IPS-NIHi11 (cell line): ENCODE results near the gene PTPRG.

Experiments used
- DNase-seq: peaks from one replicate; pipeline ENCODE4 v3.0.0; 2012; ENCODE audit warnings: mixed read lengths, low spot score

The PTPRG gene

DNA sequence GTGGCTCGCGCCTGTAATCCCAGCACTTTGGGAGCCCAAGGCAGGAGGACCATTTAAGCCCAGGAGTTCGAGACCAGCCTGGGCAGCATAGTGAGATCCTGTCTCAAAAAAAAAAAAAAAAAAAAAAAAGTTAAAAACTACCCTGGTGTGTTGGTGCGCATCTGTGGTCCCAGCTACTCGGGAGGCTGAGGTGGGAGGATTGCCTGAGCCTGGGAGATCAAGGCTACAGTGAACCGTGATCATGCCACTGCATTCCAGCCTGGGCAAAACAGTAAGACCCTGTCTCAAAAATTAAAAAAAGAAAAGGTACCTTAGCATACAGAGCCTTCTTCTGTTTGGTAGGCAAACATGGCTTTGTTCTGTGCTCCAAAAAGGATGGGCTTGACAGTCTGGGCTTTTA is 57.5 kb downstream of the PTPRG start:
- DNase-seq, result no peak

DNA sequence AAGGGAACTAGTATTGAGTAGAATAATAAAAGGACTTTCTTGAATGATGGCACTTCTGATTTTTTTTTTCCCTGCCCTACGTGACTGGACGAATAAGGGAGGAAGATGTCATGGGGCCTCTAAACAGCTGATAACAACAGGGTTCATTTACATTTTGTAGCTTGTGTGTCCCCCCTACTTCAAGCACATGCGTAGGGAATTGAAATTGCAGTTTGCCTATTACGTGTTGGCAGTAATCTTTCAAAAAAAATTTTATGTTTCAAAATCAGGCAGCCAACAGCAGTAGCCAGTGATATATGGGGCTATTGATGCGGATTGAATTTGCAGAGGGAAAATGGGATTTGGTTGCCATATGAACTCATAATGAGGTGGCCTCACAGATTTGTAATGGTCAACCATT is 58.7 kb downstream of the PTPRG start:
- no peak for DNase-seq

- no peak for DNase-seq
Measured at GRCh38 chr3:61624300-61624699, 62.9 kb downstream of the PTPRG start.

GRCh38 chr3:61625429-61625828 is 64.1 kb downstream of the PTPRG start:
- DNase-seq, result no peak

GRCh38 chr3:61626484-61626883 is 65.1 kb downstream of the PTPRG start:
- DNase-seq, result no peak

DNA sequence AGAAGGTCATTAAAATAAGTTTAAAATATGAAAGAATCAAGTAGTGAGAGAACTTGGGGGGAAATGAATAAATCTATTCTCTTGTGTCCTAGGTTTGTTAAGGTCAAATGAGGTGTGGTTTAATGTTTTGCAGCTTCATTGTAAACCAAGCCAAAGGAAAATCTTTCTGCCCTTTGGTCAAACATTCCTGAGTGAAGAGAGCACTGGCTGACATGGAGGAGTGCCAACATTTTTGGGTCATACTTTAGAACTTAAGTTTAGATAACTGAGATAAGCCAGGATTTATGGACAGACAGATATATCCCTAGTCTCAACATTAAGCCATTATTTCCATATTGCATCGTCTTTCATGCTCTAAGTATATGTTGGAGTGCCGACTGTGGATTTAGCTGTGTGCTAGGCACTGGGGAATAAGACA is 66.4 kb downstream of the PTPRG start:
- DNase-seq, result no peak

DNA sequence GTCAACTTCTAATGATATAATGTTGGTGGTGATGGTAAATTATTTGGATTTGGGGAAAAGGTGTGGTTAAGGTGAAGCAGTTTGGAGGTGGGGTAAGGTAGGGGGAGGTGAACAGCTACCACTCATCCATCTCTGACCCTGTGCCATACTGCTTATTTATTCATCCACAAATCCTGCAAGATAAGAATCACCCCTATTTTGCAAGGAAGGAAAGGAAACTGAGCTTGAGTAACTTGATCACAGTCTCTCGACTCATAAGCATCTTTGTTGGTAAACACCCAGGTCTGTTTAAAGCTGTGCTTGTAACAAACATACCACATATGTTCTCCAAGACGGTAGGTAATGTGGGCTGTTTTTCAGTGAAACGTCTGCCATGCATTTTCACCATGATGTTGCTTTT is 67.3 kb downstream of the PTPRG start:
- DNase-seq, result no peak

DNA sequence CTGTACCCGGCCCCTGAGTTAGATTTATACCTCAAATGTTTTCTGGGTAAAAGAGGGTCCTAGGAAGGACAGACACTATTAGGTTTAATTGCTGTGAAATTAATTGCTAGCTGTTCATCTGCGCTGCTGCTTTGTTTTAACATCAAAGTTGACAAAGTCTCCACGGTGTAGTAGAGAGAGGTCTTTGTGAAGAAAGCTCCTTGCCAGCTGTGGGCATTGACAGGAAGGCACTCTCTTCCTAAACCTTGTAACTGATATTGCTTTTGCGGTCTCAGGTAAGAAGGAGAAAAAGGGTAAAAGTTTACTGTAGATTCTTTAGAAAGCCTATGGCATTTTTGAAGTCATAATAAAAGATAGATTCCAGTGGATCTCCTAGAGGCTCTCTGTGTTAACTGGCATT is 68.1 kb downstream of the PTPRG start:
- DNase-seq, result no peak

DNA sequence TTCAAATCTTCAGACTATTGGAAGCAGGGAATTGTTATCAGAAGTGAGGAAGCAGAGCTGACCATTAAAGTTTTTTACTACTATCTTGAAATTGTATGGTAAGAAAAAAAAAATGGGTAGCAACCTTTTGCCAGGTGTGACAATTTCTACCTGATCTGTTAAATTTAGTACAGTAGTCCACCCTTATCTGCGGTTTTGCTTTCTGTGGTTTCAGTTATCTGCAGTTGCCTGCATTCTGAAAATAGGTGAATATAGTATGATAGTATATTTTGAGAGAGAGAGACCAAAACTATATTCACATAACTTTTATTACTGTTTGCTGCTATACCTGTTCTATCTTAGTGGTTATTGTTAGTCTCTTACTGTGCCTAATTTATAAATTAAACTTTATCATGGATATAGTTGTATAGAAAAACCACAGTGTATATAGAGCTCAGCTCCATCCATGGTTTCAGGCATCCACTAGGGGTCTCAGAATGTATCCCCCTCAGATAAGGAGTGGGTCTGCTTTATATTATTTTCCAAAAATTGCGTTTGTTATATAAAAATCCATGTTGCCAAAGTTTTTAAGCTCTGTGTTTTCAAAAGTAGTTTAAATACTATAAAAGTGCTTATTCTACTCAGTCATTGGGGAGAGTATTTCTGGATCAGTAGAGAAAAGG is 69.9 kb downstream of the PTPRG start:
- no peak for DNase-seq

DNA sequence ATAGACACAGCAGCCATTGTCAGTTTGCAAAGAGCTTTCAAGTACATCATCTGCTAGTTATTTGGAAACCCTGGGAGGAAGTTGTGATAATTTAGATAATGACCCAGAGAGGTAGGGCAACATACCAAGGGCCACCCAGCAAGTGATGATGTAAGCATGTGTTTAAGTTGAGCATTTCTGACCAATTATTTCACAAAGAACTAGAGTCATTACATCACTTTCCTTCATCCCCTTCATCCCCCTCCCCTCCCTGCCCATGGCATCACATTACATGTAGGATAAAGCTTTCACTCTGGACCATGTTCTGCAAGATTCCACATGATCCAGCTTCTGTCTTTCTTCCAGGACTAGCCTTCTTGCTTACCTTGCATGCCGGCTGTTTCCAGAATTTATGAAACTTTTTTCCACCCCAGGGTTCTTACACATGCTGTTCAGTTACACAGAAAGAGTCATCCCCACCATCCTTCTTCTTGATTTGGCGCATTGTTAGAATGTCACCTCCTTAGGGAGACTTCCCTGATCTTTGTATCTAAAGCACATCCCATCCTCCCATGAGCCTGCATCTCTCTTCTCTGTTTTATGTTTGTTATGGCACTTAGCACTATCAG is 71.3 kb downstream of the PTPRG start:
- DNase-seq, result no peak

GRCh38 chr3:61634678-61635077 is 73.3 kb downstream of the PTPRG start:
- DNase-seq, result no peak

- DNase-seq, result no peak
Measured at GRCh38 chr3:61637088-61638051, 76.0 kb downstream of the PTPRG start.

GRCh38 chr3:61638741-61639140 is 77.4 kb downstream of the PTPRG start:
- DNase-seq, result no peak

DNA sequence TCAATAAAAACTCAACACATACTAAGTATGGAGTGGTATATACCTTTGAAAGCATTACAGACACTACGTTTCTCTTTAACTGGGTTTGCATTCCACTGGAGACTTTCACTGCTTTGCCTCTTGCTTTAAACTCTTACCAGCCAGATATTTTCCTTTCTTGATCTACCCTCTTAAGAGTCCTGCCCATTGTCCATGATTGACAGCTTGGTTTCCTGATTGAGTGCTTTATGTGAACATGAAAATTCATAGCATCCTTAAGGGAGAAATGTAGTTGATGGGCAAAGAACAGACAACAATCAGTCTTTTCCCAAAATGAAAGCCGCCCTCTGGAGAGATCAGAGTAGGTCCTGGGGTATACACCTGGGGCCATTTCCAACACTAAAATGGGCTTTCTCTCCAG is 78.6 kb downstream of the PTPRG start:
- DNase-seq, result no peak

GRCh38 chr3:61645148-61645547 is 83.8 kb downstream of the PTPRG start:
- DNase-seq, result no peak

DNA sequence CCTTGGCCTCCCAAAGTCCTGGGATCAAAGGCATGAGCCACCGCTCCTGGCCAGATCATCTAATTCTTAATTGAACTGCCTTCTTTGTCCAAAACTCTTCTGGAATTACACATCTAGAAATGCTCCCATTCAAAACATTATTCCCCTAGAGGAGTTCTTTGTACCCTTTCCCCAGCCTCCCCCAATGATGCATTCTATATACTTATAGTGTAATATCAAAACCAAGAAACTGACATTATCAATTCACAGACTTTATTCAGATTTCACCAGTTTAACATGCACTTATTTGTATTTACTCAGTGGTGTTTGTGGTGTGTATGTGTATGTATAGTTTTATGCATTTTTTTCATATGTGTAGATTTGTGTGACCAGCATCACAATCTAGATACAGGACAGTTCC is 85.0 kb downstream of the PTPRG start:
- DNase-seq, result no peak

DNA sequence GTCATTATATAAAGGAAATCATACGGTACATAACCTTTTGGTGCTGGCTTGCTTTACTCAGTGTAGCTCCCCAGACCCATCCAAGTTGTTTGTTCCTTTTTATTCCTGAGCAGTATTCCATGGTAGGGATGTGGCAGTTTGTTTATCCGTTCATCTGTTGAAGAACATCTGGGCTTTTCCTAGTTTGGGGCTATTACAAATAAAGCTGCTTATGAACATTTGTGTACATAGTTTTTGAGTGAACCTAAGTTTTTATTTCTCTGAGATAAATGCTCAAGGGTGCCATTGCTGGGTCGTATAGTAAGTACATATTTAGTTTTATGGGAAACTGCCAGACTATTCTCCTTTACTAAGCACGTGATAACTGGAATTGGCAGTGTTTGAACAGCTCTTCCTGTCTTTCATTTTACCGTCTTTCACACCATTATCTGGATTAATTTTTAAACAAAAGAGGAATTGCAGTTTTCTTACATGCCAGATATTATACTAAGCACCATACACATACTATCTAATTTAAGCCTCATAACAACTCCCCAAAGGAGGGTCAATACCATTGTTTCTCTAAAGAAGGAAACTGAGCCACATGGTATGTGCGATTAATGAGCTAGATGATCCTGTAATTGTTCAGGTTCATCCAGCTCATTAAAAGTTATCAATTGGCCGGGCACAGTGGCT is 85.6 kb downstream of the PTPRG start:
- no peak for DNase-seq

DNA sequence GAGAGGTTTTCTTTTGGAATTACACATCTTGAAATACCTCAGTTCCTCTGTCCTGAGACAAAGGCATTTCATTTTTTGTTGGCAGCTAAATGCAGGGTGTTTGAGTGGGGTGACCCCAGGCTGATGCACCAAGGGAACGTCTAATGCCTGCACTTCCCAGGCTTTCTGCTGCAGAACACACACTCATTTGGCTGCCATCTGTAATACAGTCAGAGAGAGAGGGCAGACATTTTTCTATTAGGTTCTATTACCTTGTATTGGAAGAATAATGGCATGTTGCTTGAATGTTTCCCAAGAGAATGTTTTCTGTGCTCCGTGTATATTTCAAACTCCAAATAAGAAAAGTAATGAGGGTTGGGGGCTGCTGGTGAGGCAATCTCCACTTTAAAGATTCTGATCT is 87.1 kb downstream of the PTPRG start:
- DNase-seq, result no peak

DNA sequence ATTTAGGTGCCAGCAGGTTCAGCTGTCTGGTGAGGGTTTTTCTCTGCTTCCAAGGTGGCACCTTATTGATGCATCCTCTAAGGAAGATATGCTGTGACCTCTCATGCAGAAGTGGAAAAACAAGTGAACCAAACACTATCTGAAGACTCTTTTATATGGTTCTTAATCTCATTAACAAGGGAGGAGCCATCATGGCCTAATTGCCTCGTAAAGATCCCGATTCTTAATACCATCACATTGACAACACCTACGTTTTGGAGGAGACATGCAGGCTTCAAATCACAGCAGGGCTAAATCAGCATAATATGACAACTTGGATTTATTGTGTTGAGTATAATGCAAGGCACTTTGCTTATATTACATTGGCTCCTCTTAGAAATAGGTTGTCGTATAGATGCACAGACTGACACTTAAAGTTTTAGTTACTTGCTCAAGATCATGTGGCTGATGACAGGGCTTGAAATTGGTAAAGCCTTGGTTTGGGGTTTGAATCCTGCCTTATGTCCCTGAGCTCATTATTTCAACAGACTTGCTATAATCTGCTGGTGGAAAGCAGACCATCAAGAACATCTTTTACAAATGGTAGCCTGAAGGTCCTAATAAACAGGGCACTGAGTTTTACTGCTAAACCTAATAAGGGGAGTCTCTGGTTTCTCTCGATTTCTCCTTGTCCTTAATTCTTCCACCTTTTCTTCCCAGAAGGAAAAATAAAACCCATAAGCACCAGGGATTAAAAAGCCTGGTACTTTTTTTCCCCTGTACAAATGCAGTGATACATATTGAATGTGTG is 88.2 kb downstream of the PTPRG start:
- DNase-seq, result no peak

GRCh38 chr3:61650276-61650675 is 88.9 kb downstream of the PTPRG start:
- no peak for DNase-seq

- DNase-seq, result no peak
Measured at GRCh38 chr3:61650719-61651410, 89.5 kb downstream of the PTPRG start.
